Adrenal gland (tissue), 5 donors: Measurements from ENCODE around the gene SPAAR.

Experiments used
- POLR2A ChIP-seq, 2 donors: fragments of 450-650 bp; IDR thresholded peaks; one replicate each; pipeline ENCODE4 v1.6.1; 2017; ENCODE audit warnings: antibody characterized with exemption in 2 of 2, mild to moderate bottlenecking in 2 of 2, moderate library complexity in 1 of 2
- TF ChIP-seq, protein P1 (sequence below), 6 experiments: fragments of 450-650 bp in 4 of 6; fragments of 200-600 bp in 2 of 6; sonication (generic) in 1 of 6; IDR thresholded peaks; 1 replicate in 5 of 6; 2 replicates in 1 of 6; pipeline versions ENCODE4 v1.5.1 to v1.8.0; 2016 to 2021; ENCODE audit warnings: antibody characterized with exemption in 6 of 6, mild to moderate bottlenecking in 2 of 6, moderate library complexity in 1 of 6
- donor health status: DM: no; HTN: no; CAD: no.

DNA sequence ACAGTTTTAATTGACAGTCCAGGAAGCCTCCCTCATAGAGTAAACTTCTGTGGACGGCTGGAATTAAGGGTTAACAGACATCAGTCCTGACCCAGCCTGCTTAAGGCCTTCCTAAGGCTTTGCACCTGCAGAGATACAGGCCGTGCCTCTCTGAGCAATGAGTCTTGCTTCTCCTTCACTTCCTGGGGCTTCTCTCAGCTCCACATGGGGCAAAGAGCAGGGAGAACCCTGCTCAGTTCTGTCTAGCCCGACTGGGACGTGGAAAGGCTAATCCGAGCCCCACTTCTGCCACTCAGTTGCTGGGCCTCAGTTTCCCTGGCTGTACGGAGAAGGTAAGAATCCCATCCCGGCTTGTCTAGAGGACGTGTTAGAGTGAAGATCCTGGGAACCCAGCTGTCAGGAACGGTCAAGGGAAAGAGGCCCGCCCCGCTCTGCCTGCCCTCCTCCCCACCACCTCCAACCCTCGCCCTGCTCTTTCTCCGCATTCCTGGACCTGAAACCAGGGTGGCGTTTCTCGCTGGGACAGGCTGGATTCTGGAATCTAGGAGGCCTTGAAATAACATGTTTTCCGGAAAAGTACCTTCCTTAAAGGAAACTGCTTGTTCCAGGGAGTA, 6.5 kb downstream of the SPAAR start:
- TF ChIP-seq, protein P1, sequence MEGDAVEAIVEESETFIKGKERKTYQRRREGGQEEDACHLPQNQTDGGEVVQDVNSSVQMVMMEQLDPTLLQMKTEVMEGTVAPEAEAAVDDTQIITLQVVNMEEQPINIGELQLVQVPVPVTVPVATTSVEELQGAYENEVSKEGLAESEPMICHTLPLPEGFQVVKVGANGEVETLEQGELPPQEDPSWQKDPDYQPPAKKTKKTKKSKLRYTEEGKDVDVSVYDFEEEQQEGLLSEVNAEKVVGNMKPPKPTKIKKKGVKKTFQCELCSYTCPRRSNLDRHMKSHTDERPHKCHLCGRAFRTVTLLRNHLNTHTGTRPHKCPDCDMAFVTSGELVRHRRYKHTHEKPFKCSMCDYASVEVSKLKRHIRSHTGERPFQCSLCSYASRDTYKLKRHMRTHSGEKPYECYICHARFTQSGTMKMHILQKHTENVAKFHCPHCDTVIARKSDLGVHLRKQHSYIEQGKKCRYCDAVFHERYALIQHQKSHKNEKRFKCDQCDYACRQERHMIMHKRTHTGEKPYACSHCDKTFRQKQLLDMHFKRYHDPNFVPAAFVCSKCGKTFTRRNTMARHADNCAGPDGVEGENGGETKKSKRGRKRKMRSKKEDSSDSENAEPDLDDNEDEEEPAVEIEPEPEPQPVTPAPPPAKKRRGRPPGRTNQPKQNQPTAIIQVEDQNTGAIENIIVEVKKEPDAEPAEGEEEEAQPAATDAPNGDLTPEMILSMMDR (IDR thresholded peaks at IDR 0.05), result no peak
- TF ChIP-seq POLR2A (IDR thresholded peaks at IDR 0.05), result no peak
